Measurements from ENCODE around the gene CNPY4.
A peak's percentile ranks its signal among the peaks of the same experiment; 100 is the strongest.
"Not testable (repeated sequence)": the region's sequence is repeated elsewhere in the genome, so short reads cannot be mapped to it uniquely, and the experiment has no call there.

CNPY4 gene

DNA sequence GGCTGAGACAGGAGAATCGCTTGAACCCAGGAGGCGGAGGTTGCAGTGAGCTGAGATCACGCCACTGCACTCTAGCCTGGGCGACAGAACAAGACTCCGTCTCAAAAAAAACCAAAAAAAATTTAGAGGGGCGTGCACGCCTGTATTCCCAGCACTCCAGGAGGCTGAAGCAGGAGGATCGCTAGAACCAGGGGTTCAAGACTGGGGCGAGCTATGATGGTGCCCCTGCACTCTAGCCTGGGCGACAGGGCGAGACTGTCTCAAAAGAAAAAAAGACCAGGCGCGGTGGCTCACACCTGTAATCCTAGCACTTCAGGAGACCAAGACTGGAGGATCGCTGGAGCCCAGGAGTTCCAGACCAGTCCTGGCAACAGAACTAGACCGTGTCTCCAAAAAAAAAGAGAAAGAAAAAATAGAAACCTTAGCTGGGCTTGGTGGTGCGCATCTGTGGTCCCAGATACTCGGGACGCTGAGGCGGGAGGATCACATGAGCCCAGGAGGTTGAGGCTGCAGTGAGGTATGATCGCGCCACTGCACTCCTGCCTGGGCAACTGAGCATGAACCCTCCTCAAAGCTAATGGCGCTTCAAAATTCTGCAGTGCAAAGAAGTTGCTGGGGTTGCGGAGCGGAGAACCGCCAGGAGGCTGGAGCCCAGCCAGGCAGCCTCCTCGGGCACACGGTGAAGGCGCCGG lies 7.0 kb downstream of the CNPY4 start:
- DNase-seq (ENCODE audit: low read depth) = peak; percentile 56
- TF ChIP-seq, protein P1, sequence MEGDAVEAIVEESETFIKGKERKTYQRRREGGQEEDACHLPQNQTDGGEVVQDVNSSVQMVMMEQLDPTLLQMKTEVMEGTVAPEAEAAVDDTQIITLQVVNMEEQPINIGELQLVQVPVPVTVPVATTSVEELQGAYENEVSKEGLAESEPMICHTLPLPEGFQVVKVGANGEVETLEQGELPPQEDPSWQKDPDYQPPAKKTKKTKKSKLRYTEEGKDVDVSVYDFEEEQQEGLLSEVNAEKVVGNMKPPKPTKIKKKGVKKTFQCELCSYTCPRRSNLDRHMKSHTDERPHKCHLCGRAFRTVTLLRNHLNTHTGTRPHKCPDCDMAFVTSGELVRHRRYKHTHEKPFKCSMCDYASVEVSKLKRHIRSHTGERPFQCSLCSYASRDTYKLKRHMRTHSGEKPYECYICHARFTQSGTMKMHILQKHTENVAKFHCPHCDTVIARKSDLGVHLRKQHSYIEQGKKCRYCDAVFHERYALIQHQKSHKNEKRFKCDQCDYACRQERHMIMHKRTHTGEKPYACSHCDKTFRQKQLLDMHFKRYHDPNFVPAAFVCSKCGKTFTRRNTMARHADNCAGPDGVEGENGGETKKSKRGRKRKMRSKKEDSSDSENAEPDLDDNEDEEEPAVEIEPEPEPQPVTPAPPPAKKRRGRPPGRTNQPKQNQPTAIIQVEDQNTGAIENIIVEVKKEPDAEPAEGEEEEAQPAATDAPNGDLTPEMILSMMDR (IDR thresholded peaks at IDR 0.05; ENCODE audit: control insufficient read depth, extremely low read depth, insufficient read depth) = no peak
- H3K4me3 ChIP-seq (ENCODE audit: low read depth, low read length) = peak overlapping the region; percentile 90

DNA sequence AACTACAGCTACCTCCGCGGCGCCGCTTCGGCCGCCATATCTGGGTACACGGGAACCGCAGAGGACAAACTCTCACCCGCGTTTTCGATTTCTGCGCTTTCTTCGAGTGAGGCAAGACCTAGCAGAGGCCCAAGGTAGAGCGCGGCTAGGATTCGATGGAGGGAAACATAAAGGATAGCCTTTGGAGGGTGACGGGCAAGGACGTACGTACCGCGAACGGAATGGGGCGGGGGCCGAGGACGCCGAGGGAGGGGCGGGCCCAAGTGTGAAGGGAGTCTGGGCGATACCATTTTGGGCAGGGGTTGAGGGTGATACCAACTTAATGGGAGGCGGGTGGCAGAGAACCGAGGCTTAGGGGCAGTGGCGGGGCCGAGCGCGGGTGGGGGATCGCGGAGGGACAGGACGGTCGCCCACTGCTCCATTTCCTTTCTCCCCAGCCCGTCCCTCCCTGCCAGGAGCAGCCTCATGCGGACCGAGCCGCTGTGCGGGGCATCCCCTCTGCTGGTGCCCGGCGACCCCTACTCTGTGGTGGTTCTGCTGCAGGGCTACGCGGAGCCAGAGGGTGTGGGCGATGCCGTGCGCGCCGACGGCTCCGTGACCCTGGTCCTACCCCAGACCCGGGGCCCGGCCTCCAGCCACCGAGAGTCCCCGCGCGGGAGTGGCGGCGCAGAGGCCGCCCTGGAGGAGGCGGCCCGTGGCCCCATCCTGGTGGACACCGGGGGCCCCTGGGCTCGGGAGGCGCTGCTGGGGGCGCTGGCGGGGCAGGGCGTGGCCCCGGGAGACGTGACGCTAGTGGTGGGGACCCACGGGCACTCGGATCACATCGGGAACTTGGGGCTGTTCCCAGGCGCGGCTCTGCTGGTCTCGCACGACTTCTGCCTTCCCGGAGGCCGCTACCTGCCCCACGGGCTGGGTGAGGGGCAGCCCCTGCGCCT lies 7.8 kb downstream of the CNPY4 start, which contains the start of gene MBLAC1:
Gene MBLAC1, plus strand, starts transcription at position 37 of the 935 bp plus-strand sequence. Its CDS starts 429 bp downstream, at position 466.
- H3K4me3 ChIP-seq (ENCODE audit: low read depth, low read length) = peak within 1 kb of the TSS; percentile 90
- TF ChIP-seq, protein P1 (IDR thresholded peaks at IDR 0.05; ENCODE audit: control insufficient read depth, extremely low read depth, insufficient read depth) = no peak
- peak; percentile 73 for DNase-seq (ENCODE audit: low read depth)

DNA sequence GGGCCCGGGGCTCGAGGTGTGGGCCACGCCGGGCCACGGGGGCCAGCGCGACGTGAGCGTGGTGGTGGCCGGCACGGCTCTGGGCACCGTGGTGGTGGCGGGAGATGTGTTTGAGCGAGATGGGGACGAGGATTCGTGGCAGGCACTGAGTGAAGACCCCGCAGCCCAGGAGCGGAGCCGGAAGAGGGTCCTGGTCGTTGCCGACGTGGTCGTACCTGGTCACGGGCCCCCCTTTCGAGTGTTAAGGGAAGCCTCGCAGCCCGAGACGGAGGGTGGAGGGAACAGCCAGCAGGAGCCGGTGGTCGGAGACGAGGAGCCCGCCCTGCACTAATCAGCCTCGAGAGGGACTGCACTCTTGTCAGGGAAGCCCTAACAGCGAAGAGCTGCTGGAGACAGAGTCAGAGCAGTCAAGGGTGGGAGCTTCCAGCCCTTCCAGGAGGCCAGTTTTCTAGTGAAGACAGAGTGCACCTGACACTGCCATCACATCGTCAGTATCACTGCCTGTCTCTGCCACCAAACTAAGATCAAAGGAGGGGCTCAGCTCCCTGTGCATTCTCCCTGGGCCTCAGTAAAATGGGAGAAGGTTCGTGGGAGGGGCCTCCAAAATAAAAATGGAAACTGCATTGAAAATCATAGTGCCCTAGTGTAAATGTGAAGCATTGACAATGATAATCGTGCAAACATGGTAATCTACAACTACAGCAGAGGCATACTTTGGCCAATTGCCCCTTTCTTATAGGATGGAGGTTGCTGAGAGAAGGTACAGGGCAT lies 8.6 kb downstream of the CNPY4 start:
- TF ChIP-seq, protein P1 (IDR thresholded peaks at IDR 0.05; ENCODE audit: control insufficient read depth, extremely low read depth, insufficient read depth) = no peak
- DNase-seq (ENCODE audit: low read depth) = no peak

DNA sequence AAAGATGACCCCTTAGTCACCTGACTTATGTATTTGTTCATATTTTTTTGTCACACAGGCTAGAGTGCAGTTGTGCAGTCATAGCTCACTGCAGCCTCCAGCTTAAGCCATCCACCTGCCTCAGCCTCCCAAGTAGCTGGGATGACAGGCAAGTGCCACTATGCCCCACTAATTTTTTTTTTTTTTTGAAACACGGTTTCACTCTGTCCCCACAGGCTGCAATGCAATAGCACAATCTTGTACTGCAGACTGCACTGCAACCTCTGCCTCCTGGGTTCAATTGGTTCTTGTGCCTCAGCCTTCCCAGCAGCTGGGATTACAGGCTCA lies 9.2 kb downstream of the CNPY4 start:
- DNase-seq (ENCODE audit: low read depth) = no peak
- TF ChIP-seq, protein P1 (IDR thresholded peaks at IDR 0.05; ENCODE audit: control insufficient read depth, extremely low read depth, insufficient read depth) = no peak
- no peak overlapping the region; the same call in 1 of the 2 replicates for H3K4me3 ChIP-seq (ENCODE audit: low read depth, low read length)

More for the DNA sequence above, 8.6 kb downstream of the CNPY4 start:
- H3K4me3 ChIP-seq (ENCODE audit: low read depth, low read length) = peak overlapping the region; percentile 90

DNA sequence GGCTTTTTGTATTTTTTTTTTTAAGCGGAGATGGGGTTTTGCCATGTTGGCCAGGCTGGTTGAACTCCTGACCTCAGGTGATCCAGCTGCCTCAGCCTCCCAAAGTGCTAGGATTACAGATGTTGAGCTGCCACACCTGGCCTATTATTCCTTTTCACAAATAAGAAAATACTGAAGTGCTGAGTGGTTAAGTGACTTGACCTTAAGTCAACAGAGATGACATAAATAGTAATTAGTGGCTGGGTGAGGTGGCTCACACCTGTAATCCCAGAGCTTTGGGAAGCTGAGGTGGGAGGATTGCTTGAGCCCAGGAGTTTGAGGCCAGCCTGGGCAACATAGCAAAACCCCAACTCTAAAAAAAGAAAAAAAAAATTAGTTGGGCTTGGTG lies 10.8 kb downstream of the CNPY4 start:
- not testable (repeated sequence) for DNase-seq (ENCODE audit: low read depth); H3K4me3 ChIP-seq (ENCODE audit: low read depth, low read length)

DNA sequence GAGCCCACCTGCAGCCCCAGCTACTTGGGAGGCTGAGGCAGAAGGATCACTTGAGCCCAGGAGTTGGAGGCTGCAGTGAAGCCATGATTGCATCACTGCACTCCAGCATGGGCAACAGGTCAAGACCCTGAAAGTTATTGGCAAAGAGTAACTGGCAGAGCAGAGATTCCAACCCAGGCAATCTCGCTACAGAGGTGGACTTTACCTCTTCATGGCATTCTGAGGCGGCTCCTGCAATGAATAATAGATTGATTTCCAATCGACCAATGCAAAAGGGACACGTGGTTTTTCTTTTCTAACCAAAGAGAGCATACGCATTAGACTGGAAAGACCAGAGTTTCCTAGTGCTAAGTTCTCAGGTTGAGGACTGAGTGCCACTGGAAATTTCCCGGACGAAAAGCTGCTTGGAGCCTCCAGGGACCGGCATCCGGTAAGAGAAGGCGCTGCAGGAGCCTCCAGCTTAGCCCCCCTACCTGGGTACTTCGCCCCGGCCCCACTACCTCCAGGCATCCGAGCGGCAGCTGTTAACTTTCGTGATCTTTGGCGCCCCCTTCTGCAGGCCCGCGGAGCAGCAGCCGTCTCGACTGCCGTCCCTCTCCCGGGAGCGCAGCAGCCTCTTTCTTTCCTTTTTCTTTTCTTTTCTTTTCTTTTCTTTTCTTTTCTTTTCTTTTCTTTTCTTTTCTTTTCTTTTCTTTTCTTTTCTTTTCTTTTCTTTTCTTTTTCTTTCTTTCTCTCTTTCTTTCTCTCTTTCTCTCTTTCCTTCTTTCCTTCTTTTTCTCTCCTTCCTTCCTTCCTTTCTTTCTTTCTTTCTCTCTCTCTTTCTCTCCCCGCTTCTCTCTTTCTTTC lies 11.4 kb downstream of the CNPY4 start:
- no peak overlapping the region for H3K4me3 ChIP-seq (ENCODE audit: low read depth, low read length)
- no peak for DNase-seq (ENCODE audit: low read depth)
- TF ChIP-seq, protein P1 (IDR thresholded peaks at IDR 0.05; ENCODE audit: control insufficient read depth, extremely low read depth, insufficient read depth) = peak; percentile 70
